Large intestine (tissue), 3 donors: Measurements from ENCODE around the gene ELOVL5. TPM values are rescaled to one million over a fixed set of nuclear protein-coding genes. Genes with fewer than 3 reads are reported as not detected.

Experiments used
- DNase-seq, 2 donors: peaks; one replicate each; pipeline versions ENCODE4 v3.0.0 to v3.0.0-alpha.2; 2013
- H3K27ac ChIP-seq: one replicate; pipeline ENCODE4 v1.5.1; 2013; ENCODE audit warnings: low read length
- H3K27me3 ChIP-seq: 2 replicates; pipeline ENCODE4 v1.6.1; 2013; ENCODE audit warnings: low read length; ENCODE audit not compliant: control insufficient read depth, insufficient read depth
- H3K36me3 ChIP-seq: 2 replicates; pipeline ENCODE4 v1.6.1; 2013; ENCODE audit warnings: low read length; ENCODE audit not compliant: control insufficient read depth, insufficient read depth
- H3K4me1 ChIP-seq: one replicate; pipeline ENCODE4 v1.6.1; 2013; ENCODE audit warnings: low read length; ENCODE audit not compliant: control insufficient read depth, insufficient read depth
- H3K4me3 ChIP-seq: one replicate; pipeline ENCODE4 v1.5.1; 2013; ENCODE audit warnings: low read length
- H3K9me3 ChIP-seq: one replicate; pipeline ENCODE4 v1.6.1; 2013; ENCODE audit warnings: mild to moderate bottlenecking, low read depth, low read length, moderate library complexity; ENCODE audit not compliant: control insufficient read depth
- WGBS: methylation state at CpG from one replicate; pipeline ENCODE4 v1.1.5; 2013; ENCODE audit warnings: low lambda C conversion rate; ENCODE audit not compliant: insufficient coverage; 5-methylcytosine and 5-hydroxymethylcytosine counted together
- polyA plus RNA-seq: library from polyadenylated mRNA; unstranded; fragments of 120-200 nt; gene quantifications from one replicate; pipeline ENCODE4 v1.2.1, GENCODE V29; 2013

ELOVL5 gene
- polyA plus RNA-seq, 1 donor = 40.1 TPM

DNA sequence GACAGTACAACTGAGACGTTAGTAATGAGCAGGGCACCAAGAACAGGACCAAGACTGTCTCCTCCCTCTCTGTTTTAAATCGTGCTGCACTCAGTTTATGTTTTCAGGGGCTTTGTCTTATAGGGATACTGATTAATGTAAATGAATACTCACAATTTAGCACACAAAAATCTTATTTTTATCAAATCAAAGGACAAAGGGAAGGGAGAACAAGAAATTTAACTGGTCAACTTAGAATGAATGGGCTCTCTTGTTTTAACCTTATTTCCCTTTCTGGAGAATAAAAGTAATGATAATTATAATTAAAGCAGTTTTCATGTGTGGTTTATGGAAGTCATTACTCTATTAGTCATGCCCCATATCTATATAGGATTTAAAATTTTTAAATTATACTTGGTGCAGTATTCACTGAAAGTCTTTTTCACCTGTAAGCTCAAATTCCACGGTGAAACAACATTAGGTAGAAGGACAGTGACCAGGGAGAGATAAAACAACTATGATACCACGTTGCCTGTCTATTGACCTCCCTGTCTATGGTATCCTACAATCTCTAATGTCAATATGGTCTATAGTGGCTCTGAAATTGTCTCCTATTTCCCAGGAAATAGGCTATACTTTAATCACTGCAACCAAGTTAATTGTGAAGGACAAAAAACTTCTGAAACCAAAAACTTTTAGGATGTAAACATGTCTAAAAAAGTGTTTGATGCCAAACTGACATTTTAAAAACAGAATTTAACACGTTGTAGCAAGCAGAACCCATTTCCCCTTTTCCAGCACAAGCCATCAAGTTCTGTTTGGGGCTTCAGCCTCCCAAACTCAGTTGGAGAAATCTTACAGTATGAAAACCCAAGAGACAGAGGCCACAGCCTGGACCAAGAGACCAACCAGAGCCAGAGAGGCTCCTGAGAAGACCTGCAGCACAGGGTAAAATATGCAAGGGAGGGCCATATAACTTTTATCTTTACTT lies 15.0 kb downstream of the ELOVL5 start:
- Histone ChIP-seq H3K27ac (no peak overlapping the region), H3K4me1 (peaks cover 11% of the 10 kb centered on the region), H3K9me3 (no peaks in the 10 kb centered on the region), H3K4me3 (no peak overlapping the region), H3K36me3 (no peaks in the 10 kb centered on the region), H3K27me3 (no peaks in the 10 kb centered on the region)
- WGBS = no CpG with 5 or more reads among the region's 5 CpGs
- DNase-seq = no peak

DNA sequence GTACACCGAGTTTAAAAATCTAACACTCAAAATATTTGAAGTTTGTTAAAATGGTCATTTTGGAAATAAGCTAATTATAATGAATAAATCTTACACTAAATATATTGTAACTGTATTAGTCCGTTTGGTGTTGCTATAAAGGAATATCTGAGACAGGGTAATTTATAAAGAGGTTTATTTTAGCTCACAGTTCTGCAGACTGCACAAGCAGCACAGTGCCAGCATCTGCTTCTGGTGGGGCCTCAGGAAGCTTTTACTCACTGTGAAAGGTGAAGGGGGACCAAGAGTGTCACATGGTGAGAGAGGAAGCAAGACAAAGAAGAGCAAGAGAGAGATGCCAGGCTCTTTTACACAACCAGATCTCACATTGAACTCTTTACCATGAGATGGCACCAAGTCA lies 17.1 kb downstream of the ELOVL5 start:
- 100% methylated on average over 1 of the region's 2 CpGs for WGBS
- Histone ChIP-seq H3K27ac (no peak overlapping the region), H3K4me1 (no peaks in the 10 kb centered on the region), H3K9me3 (no peaks in the 10 kb centered on the region), H3K36me3 (no peaks in the 10 kb centered on the region), H3K27me3 (no peaks in the 10 kb centered on the region), H3K4me3 (no peak overlapping the region)
- DNase-seq = no peak

DNA sequence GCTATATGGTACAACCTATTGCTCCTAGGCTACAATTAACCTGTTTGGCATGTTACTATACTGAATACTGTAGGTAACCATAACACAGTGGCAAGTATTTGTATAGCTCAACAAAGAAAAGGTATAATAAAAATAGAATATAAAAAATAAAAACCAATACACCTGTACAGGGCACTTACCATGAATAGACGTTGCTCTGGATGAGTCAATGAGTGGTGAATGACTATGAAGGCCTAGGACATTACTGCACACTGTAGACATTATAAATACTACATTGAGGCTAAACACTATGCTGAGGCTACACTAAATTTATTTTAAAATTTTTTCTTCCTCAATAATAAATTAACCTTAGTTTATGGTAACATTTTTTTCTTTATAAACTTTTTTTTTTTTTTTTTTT lies 18.6 kb downstream of the ELOVL5 start:
- no CpG with 5 or more reads among the region's 1 CpG for WGBS
- Histone ChIP-seq H3K36me3 (no peaks in the 10 kb centered on the region), H3K4me3 (no peak overlapping the region), H3K27me3 (no peaks in the 10 kb centered on the region), H3K27ac (no peak overlapping the region), H3K9me3 (no peaks in the 10 kb centered on the region), H3K4me1 (no peaks in the 10 kb centered on the region)
- DNase-seq = no peak

DNA sequence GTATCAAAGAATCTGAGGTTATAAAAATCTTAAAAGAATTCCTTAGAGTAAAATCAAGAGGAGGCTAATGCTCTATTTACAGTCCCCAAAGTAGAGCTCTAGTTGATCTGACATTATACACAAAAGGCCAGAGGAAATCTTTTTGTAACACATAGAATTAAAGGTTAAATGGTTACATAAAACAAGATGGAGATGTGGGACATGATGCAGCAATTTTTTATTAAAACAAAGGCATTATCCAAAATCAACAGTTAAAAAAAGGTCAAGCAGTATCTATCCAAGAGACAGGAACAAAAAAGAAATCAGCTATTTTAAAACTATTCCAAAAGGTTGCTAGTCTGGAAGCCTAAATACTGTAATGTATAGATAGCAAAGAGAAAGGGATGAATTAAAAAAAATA lies 20.4 kb downstream of the ELOVL5 start:
- no peaks in the 10 kb centered on the region for H3K36me3 ChIP-seq
- H3K4me1 ChIP-seq = no peaks in the 10 kb centered on the region
- no peak overlapping the region for H3K27ac ChIP-seq
- H3K9me3 ChIP-seq = no peaks in the 10 kb centered on the region
- no peak for DNase-seq
- no peaks in the 10 kb centered on the region for H3K27me3 ChIP-seq
- no peak overlapping the region for H3K4me3 ChIP-seq

DNA sequence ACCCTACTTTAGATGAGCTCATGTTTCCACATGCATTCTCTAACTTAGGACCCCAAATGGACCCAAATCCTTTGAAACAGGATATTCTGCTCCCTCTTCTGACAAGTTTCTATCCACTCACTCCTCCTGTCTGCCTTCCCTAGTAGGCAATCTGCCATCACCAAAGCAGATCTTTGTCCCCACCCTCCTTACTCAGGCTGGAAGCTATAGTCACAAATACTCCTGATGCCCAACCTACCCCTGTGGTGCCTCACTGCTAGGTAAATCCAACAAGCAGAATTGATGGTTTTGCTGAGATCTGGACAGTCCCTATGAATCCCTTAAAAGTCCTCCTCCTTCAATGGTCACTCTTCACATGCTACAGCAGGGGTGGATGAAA lies 21.7 kb downstream of the ELOVL5 start:
- DNase-seq = no peak
- no peaks in the 10 kb centered on the region for H3K4me1 ChIP-seq
- no peaks in the 10 kb centered on the region for H3K27me3 ChIP-seq
- H3K36me3 ChIP-seq = no peaks in the 10 kb centered on the region
- H3K27ac ChIP-seq = no peak overlapping the region
- no peaks in the 10 kb centered on the region for H3K9me3 ChIP-seq
- H3K4me3 ChIP-seq = no peak overlapping the region

DNA sequence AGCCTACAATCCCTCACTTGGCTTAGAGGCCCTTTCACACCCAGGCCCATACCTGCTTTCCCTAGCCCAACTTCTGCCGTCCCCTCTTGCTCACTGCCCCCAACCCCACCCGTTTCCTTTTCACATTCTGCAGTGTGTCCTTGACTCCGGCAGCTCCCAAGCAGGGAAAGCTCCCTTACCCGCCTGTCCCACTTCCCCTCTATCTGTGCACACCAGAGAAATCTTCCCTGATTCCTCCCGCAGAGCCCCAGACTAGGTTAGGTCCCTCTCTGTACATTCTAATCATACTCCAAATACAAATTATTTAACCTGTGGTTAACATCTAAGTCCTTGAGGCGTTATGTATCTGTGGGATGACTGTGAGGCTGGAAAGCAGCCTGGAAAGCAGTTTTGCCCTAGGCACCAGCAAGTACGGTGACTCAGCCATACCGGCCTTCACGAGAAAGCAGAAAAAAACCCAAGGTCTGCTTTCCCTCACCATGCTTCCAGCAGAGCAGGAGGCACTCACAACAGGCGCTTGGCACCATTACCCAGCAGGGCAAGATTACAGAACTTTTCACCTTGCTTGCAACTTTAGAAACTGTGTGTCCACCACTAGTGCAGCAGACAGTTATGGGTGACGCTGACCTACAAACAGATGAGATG lies 22.3 kb downstream of the ELOVL5 start:
- no peak overlapping the region for H3K4me3 ChIP-seq
- no peaks in the 10 kb centered on the region for H3K4me1 ChIP-seq
- no peaks in the 10 kb centered on the region for H3K36me3 ChIP-seq
- H3K27ac ChIP-seq = no peak overlapping the region
- no CpG with 5 or more reads among the region's 11 CpGs for WGBS
- DNase-seq = no peak
- no peaks in the 10 kb centered on the region for H3K9me3 ChIP-seq
- H3K27me3 ChIP-seq = no peaks in the 10 kb centered on the region

DNA sequence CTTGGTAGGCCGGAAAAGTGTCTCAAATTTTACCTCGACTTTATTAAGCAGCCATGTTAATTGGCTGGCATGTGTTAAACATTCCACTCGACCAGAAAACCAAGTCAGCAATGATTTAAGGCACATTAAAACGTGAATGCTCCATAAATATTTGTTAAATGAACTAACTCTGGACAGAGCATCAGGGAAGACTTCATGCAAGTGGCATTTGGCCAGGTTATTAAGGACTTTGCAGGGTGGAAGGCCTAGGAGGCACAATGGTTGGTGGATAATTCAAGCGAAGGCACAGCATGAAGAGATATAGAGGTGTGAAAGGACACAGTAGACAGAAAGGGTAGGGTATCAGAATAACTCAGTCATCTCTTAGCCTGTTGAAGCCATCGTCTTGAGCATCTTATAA lies 23.0 kb downstream of the ELOVL5 start:
- no peak for DNase-seq
- H3K27ac ChIP-seq = no peak overlapping the region
- no peaks in the 10 kb centered on the region for H3K9me3 ChIP-seq
- 100% methylated on average over 1 of the region's 6 CpGs for WGBS
- H3K4me1 ChIP-seq = no peaks in the 10 kb centered on the region
- no peak overlapping the region for H3K4me3 ChIP-seq
- H3K27me3 ChIP-seq = no peaks in the 10 kb centered on the region
- no peaks in the 10 kb centered on the region for H3K36me3 ChIP-seq

DNA sequence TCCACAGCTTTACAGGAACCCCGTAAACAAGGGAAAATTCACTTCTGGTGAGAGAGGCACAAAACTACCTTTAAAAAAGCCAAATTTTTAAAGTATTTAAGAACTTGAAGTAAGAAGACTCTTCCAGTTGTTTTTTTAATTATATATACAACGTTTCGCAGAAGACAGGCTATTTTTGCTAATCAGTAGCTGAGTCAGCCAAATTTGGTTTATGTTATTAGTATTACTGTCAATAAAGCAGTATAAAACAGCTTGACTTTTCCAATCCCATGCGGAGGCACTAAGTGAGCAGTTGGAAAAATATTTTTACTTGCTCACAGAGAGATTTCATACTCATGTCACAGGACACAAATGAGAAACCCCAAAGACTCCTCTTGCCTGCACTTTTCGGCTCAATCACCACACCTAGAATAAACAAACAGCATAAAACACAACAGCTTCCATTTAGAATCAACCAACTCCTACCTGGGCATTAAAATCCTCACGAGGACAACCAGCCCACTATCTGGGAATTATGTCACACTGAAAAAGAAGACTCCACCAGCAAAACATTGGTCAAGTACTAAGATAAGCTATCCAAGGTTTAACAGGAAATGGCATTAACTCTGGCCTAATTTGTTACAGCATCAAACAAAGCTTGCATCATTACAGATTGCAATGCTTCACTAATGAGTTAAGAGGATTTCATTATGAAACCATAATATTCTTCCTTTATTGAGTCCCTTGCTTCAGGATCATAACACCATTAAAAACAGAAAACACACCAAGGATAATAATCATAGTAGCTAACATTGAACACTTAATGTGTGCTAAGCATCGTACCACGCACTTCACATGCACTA lies 26.3 kb downstream of the ELOVL5 start:
- H3K4me1 ChIP-seq = no peaks in the 10 kb centered on the region
- no peaks in the 10 kb centered on the region for H3K27me3 ChIP-seq
- H3K4me3 ChIP-seq = no peak overlapping the region
- WGBS = 83% methylated on average over 2 of the region's 8 CpGs
- H3K36me3 ChIP-seq = no peaks in the 10 kb centered on the region
- H3K9me3 ChIP-seq = no peaks in the 10 kb centered on the region
- DNase-seq = no peak
- H3K27ac ChIP-seq = no peak overlapping the region

DNA sequence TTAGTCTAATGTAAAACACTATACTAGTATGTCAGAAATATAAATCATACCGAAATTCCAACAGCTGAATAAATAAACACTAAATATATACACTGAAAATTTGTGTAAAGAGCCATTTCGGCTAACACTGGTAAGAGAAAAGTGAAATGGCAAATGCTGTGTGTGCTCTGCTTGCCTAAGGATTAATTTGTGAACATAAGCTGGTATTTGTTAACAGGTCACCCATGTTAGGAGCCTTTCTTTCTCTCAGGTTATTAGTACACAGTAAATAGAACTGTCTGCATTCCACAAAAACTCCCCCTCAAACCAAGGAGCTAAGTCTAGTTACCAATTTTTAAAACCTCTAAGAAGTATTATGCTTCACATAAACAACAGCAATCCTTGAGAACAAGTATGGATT lies 27.0 kb downstream of the ELOVL5 start:
- WGBS = 70% methylated on average over 2 of the region's 2 CpGs
- H3K4me3 ChIP-seq = no peak overlapping the region

DNA sequence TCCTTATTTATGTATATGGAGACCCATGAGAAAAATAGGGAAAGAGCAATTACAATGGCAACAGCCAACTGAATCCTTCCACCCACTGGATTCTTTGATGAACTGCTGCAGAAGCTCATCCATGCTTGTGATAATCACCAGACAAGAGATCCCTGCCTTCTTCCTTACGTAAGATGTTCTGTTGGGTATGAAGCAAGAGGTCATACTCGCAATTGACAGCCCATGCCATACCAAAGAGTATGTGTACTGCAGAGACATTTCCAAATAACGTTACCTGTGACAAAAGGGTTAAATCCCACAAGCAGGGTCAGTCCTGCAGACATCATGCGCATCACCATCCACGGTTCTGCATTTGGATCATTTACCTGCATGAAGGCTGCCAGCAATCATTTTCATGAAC lies 27.8 kb downstream of the ELOVL5 start:
- Histone ChIP-seq H3K36me3 (no peaks in the 10 kb centered on the region), H3K27ac (no peak overlapping the region), H3K27me3 (no peaks in the 10 kb centered on the region), H3K9me3 (no peaks in the 10 kb centered on the region), H3K4me3 (no peak overlapping the region), H3K4me1 (no peaks in the 10 kb centered on the region)
- DNase-seq = no peak
- WGBS = 88% methylated on average over 2 of the region's 5 CpGs

More for the DNA sequence above, 27.0 kb downstream of the ELOVL5 start:
- Histone ChIP-seq H3K27ac (no peak overlapping the region), H3K9me3 (no peaks in the 10 kb centered on the region), H3K36me3 (no peaks in the 10 kb centered on the region), H3K4me1 (no peaks in the 10 kb centered on the region), H3K27me3 (no peaks in the 10 kb centered on the region)
- no peak for DNase-seq
